HG02610 (cell line): Measurements from ENCODE around the gene GRK4.
A peak's percentile ranks its signal among the peaks of the same experiment; 100 is the strongest.
"Not testable (repeated sequence)": the region's sequence is repeated elsewhere in the genome, so short reads cannot be mapped to it uniquely, and the experiment has no call there.

Experiments used
- ATAC-seq: cut with Tn5 transposase; IDR thresholded peaks from one replicate; pipeline ENCODE4 v1.9.1; 2021; ENCODE audit warnings: mild to moderate bottlenecking, moderate library complexity; ENCODE audit not compliant: unreplicated experiment

GRK4 gene

GRCh38 chr4:3037957-3038461, 74.6 kb downstream of the GRK4 start:
- ATAC-seq, result no peak

GRCh38 chr4:3039706-3040366, 76.5 kb downstream of the GRK4 start:
- no peak for ATAC-seq

GRCh38 chr4:3040452-3041191, 77.3 kb downstream of the GRK4 start:
- no peak for ATAC-seq

- ATAC-seq, result no peak
Observed at GRCh38 chr4:3041192-3042142, 78.1 kb downstream of the GRK4 start.

GRCh38 chr4:3042226-3042625, 78.9 kb downstream of the GRK4 start:
- no peak for ATAC-seq

- ATAC-seq, result no peak
Observed at GRCh38 chr4:3043282-3044020, 80.1 kb downstream of the GRK4 start.

GRCh38 chr4:3044870-3045819, 81.8 kb downstream of the GRK4 start:
- no peak for ATAC-seq

- no peak for ATAC-seq
Observed at GRCh38 chr4:3046162-3046561, 82.8 kb downstream of the GRK4 start.

GRCh38 chr4:3046623-3047022, 83.3 kb downstream of the GRK4 start:
- ATAC-seq, result no peak

- ATAC-seq, result peak; percentile 94
Observed at GRCh38 chr4:3047464-3048286, 84.3 kb downstream of the GRK4 start.

- ATAC-seq, result not testable (repeated sequence)
Observed at GRCh38 chr4:3051141-3051897, 87.9 kb downstream of the GRK4 start.

- no peak for ATAC-seq
Observed at GRCh38 chr4:3054169-3054759, 90.9 kb downstream of the GRK4 start.

GRCh38 chr4:3059943-3060342, 96.6 kb downstream of the GRK4 start:
- ATAC-seq, result no peak

- no peak for ATAC-seq
Observed at GRCh38 chr4:3060946-3061345, 97.6 kb downstream of the GRK4 start.

- no peak for ATAC-seq
Observed at GRCh38 chr4:3062471-3062870, 99.1 kb downstream of the GRK4 start.

- no peak for ATAC-seq
Observed at GRCh38 chr4:3065551-3065950, 102.2 kb downstream of the GRK4 start.

- no peak for ATAC-seq
Observed at GRCh38 chr4:3066836-3067400, 103.5 kb downstream of the GRK4 start.
